ENCODE results near the gene C2orf74.

C2orf74 gene

GRCh38 chr2:61210332-61210981 lies 48.5 kb downstream of the C2orf74 start:
- TF ChIP-seq CTCF (IDR thresholded peaks at IDR 0.05; ENCODE audit: insufficient read depth, low read depth, low read length, missing control alignments): no peak
- H3K4me3 ChIP-seq (ENCODE audit: low read length): no peak overlapping the region
- DNase-seq (ENCODE audit: low read depth): peak; percentile 90

- TF ChIP-seq CTCF (IDR thresholded peaks at IDR 0.05; ENCODE audit: insufficient read depth, low read depth, low read length, missing control alignments): no peak
- no peak for DNase-seq (ENCODE audit: low read depth)
- H3K4me3 ChIP-seq (ENCODE audit: low read length): no peak overlapping the region
Measured at GRCh38 chr2:61214171-61214570, 52.2 kb downstream of the C2orf74 start.
